Occipital lobe (tissue), 2 donors: ENCODE measurements around the gene WBP1L. TPM values are rescaled to one million over a fixed set of nuclear protein-coding genes. Genes with fewer than 3 reads are reported as not detected.
"Not testable (repeated sequence)": the region's sequence is repeated elsewhere in the genome, so short reads cannot be mapped to it uniquely, and the experiment has no call there.

Experiments used
- DNase-seq: peaks from one replicate; lab custom pipeline; 2025; lab: John Stamatoyannopoulos, UW
- total RNA-seq: library from RNA; depleted of rRNA; stranded (reverse); fragments of >200 nt; gene quantifications from one replicate; pipeline ENCODE4 v1.2.3, GENCODE V29; 2014

WBP1L gene
- total RNA-seq, 1 donor from 2014 or later, result 31.5 TPM

DNA sequence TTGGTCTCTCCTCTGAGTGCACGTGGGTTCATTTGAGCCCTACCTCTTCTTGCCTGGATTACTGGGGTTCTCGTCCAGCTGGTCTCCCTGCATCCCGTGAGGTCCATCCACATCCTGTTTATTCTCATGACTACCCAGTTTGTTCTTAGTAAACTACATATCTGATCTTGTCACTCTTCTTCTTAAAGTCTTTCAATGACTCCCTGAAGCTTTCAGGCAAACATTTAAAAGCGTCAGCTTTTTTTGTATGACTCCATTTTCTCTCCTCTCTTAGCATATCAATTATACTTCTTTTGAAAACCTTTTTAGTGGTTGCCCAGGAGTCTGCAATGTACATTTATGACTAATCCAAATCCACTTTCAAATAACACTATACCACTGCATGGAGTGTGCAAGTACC is 21.8 kb upstream of the WBP1L start:
- no peak for DNase-seq

DNA sequence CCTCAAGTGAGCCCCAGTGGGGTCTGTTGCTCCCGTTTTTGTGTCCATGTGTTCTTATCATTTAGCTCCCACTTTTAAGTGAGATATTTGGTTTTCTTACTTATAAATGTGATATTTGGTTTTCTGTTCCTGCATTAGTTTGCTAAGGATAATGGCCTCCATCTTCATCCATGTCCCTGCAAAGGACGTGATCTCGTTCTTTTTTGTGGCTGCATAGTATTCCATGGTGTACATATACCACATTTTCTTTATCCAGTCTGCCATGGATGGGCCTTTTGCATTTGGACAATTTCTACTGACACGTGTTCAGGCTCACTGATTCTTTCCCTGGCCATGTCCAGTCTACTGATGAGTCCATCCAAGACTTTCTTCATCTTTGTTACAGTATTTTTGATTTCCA is 19.8 kb upstream of the WBP1L start:
- no peak for DNase-seq

DNA sequence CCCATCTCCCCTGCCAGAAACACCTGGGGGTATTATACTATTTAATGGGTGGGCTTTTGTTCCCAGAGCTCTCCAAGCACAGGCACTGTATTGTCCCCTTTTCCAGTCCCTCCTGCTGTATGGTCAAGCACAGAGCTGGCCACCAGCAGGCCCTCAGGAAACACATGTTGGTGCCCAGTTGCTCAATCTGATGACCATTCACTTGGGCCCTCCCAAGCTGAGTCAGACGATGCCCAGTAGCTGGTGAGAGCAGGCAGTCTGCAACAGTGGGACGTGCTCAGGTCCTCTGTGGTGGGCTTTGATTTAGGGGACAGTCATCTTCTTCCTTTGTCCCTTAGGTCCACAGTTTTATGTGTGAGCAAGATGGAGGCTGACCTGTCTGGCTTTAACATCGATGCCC is 17.5 kb upstream of the WBP1L start:
- no peak for DNase-seq

DNA sequence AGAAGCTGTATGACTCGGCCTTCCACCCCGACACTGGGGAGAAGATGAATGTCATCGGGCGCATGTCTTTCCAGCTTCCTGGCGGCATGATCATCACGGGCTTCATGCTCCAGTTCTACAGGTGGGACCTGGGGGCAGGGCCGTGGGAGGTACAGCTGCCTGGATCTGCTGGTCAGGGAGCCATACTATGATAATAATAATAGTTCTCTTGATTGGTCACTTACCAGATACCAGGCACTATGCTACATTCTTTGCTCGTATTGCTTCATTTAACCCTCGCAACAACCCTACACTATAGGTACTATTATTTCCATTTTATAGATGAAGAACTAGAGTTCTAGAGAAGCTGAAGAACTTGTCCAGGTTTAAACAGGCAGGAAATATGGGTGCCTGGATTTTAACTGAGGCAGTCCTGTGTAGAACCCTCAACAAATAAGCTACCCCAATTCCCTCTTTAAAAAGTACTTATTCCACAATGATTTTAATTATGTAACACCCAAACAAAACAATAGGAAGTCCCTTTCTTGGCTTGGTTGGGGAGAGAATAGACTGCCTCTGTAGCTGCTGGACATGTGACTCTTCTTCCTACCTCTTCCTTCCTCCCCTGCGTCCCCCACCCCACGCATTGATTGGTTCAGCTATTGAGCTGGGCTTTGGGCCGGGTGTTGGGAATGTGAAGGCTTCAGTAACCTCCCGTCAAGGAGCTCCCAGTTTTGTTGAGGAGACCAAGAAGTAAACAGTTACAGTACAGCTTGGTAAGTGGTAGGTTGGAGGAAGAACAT is 16.5 kb upstream of the WBP1L start:
- DNase-seq, result no peak

DNA sequence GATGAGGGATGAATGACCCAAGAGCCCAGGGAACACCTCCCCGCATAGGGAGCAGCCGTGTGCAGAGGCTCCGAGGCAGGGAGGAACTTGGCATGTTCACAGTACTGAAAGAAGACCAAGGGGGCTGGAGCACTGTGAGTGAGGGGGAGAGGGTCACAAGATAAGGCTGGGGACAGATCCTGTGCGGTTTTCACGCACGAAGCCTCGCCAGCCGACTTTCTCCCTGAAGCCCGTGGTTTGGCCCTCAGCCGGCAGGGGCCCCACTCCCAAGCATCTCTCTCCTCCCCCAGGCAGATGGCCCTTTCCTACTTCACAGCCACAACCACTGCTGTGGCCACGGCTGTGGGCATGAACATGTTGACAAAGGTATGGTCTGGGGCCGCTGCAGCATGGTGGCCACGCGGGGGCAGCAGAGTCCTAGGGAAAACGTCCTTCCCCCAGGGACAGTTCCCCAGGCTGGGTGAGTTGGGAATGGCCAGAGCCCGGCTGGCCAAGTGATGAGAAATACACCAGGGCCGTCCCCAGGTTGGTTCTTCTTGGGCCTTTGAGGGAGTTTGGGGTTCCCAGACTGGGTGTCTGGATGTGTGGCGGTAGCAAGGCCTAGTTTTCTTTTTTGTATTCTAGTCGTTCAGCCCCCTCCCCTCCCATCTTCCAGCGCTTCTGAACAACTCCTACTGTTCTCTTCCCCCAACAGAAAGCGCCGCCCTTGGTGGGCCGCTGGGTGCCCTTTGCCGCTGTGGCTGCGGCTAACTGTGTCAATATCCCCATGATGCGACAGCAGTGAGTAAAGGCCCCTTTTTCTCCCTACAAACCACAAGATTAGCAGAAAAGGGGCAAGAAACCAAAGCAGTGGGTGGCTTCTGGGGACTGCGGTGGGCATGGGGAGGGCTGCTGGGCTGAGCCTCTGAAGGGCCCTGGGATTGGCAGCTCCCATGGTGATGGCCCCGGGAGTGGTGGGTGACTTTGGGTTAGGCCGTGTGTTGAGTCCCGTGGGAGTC is 14.4 kb upstream of the WBP1L start:
- DNase-seq, result peak; percentile 77

DNA sequence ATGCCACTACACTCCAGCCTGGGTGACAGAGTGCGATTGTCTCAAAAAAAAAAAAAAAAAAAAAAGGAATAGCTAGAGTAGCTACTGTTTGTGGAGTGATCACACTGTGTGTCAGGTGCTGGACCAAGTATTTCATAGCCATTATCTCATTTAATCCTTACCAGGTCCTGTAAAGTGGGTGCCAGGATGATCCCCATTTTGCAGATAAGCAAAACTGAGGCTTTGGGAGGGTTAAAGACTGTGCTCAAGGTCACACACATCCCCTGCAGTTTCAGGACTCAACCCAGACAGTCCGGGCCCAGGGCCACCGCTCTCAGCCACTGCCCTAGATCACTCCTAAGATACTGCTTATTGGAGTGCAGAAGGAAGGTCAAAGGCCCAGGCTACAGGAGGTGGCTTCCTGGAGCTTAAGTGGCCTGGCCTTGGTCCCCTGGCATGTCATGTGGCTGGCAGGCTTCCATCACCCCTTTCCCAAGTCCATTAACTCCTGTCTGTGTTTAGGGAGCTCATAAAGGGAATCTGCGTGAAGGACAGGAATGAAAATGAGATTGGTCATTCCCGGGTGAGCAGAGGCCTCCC is 12.4 kb upstream of the WBP1L start:
- DNase-seq, result no peak

DNA sequence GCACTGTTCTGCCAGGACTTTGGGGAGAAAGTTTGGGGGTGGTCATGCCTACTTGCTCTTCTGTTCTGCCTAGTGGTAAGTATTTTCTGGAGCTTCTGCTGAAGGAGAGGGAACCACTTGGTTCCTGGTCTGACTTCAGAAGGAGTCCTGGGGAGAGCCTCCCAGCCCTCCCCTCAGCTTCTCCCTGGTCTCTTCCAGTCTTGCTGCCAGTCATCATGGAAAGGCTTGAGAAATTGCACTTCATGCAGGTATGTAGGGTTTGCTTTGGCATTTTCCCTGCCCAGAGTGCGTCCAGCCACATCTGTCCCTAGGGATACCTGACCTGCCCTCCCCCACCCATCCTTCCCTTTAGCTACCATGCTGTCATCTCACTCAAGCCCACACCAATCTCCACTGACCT is 11.1 kb upstream of the WBP1L start:
- no peak for DNase-seq

DNA sequence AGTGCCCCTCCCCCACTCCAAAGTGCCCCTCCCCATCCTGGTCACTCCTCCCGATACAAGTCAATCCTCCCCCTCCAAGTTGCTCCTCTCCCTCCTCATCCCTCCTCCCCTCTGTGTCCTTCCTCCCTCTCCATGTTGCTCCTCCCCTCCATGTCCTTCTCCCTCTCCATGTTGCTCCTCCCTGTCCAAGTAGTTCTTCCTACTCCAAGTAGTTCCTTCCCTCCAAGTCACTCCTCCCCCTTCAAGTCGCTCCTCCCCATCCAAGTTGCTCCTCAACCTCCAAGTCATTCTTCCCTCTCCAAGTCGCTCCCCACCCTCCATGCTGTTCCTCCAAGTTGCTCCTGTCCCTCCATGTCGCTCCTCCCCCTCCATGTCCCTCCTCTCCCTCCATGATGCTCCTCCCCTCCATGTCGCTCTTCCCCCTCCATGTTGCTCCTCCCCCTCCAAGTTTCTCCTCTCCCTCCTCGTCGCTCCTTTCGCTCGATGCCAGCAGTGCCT is 8.6 kb upstream of the WBP1L start:
- DNase-seq, result no peak

DNA sequence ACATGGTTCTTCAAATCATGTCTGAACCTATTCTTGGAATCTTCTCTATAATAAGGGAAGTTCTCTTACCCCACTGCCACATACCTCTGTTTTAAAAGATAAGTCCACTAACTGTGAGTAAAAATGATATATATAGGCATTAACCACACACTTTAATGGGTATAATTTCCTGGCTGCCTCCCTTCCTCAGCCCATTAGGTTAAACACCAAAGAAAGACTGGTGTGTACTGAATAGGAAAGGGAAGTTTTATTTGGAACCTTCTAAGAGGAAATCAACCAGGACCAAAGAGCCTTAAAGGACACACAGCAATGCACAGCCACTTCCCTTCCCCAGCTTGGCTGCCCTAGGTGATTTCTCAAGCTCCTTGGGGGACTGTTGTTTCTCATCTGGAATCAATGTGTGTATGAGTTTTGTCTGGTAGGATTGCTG is 5.0 kb upstream of the WBP1L start:
- no peak for DNase-seq

DNA sequence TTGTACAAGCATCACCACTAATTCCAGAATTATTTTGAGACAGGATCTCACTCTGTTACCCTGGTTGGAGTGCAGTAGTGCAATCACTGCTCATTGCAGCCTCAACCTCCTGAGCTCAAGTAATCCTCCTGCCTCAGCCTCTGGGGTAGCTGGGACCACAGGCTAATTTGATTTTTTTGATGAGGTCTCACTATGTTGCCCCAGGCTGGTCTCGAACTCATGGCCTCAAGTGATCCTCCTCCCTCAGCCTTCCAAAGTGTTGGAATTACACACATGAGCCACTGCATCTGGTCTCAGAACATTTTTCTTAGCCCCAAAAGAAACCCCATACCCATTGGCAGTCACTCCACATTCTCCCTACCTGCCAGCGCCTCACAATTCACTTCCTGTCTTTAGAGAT is 3.5 kb upstream of the WBP1L start:
- no peak for DNase-seq

DNA sequence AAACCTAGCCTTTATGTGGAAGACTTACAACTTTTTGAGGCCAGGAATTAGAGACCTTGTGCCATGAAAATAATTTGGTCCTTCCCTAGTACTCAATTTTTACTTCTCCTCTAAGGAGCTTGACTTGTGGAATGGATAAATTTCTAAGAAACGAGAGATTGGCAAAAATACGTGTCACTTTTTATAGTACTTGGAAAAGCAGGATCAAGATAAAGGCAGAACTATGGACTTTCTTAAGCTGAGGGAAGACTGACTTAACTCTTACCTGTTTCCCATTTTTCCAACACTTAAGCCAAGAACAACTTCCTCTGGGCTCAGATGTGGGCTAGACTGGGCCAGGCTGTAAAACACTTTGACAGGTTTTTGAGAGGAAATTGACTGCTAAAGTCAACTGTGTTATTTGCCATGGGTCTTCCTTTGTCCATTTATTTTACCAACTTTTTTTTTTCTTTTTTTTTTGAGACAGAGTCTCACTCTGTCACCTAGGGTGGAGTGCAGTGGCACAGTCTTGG is 2.0 kb upstream of the WBP1L start:
- no peak for DNase-seq

DNA sequence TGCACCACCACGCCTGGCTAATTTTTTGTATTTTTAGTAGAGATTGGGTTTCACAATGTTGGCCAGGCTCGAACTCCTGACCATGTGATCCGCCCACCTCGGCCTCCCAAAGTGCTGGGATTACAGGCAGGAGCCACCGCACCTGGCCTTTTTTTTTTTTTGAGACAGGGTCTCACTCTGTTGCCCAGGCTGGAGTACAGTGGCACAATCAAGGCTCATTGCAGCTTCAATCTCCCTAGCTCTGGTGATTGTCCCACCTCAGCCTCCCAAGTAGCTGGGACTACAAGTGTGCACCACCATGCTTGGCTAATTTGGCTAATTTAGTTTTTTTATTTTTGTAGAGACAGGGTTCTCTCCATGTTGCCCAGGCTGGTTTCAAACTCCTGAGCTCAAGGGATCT is 1.4 kb upstream of the WBP1L start:
- DNase-seq, result not testable (repeated sequence)

DNA sequence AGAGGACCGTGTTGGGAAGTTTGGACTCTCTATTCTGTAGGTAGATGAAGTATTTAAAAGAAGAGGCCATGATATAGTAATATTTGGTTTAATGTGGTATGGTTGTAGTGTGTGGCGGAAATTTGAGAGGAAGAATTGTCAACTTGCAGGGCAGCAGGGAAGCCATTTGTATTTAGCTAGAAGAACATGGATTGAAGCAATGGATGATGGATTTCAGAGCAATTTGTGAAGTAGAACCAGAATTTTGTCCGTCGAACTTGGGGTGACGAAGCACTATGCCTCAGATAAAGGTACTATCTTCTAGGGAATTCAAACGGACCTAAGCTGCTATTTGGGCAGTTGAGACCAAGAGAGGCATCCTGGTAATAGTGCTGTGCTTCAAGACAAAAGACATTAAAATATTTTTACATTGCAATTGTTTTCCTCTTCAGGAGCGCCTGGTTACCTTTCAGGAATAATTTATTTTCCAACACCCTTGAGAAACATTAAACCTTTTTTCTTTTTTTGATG is 615 bp upstream of the WBP1L start:
- DNase-seq, result no peak

DNA sequence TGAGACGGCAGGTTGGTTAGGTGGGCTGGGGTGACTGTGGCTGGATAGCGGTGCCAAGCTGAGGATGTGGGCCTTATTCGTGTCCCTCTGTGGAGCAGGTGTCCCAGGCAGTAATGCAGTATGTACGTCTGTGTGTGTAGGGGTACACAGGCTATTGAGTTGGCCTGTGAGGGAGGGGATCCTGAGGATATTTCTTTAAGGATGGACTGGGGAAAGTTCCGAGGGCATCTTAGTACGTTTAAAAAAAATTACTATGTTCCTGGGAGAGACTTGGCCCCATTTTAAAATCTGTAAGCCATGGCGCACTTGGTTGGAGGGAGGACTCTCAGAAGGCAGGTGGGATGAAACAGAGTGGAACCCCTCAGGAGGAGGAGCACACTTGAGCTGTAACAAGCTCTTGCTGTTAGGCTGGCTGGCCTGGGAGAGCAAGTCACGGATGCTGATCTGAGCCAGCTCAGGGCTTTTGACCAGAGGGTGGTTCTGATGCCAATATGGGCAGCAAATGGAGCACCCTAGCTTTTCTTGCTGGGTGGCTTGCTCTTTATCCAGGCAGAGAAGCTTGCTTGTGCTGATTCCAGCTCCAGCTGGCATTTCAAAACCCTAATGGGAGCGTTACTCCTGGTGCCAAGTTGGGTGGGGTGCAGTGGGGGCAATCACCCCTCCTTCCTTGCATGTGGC is 765 bp downstream of the WBP1L start:
- DNase-seq, result peak; percentile 19

DNA sequence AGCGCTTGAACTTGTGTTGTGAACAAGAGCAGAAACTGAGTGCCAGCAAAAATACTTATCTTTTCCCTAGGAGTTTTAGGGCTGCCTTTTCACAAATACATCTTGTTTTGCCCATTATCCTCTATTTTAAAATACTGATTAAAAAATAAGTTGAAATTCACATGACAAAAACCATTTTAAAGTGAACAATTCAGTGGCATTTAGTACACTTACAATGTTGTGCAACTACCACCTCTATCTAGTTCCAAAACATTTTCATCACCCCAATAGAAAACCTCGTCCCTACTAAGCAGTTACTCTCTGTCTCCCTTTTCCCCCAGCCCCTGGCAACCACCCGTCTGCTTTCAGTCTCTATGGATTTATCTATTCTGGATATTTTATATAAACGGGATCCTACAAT is 1.4 kb downstream of the WBP1L start:
- DNase-seq, result no peak

DNA sequence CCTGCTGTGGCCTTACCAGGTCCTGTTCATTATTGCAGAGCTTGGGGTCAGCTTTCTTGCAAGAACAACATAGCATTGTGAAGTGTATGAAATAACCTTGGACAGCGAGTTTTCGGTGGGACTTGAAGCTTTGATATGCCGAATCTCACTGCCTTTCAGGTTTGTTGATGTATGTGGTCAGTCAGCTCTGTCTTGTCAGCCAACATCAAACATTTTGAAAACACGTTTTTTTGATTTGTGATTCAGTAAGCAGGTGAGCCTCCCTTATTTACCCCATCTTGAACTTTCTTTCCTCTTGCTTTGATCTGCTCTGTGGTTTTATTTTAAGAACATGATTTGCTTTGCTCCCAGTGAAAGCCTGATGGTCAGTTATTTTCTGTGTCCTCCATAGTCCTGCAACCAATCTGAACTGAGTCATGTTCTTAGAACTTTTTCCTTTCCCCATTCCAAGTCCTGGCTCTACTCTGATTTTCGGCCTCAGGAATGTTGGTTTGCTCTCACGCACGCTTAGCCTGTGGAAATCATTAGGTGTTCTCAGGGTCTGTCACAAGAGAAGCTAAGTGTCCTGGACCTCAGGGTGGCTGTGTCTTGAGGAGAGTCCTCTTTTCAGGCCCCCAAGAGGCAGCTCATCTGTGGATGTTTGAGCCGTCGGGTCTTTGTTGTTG is 8.7 kb downstream of the WBP1L start:
- no peak for DNase-seq

DNA sequence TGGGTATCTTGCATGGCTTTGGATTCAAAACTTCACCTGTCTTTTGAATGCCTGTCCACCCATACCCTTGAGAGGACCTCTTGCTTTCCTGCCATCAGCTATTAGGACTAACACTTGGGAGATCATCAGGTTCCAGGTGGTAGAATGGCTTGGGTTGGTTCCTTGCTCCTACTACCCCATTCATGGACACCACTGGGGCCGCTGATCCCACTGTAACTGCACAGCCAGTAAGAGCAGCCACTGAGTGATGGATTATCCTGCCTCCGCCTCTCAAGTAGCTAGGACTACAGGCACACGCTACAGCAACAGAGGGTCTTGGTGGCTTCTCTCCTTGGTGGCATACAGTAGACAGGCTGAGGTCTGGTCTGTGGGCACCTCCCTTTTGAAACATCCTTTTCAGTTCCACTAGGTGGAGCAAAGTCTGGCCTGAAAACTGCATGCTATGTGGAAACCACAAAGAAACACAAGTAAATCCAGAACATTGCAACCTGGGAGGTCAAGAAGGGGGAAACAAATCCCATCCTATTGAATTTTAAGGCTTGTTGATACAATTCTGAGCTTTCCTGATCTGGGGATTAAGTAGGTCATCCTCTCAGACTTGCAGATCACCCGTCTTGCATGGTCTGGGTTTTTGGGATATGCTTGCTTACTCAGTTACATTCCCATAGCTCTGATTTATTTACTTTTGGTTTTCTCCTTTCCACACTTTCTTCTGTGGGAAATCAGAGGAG is 9.4 kb downstream of the WBP1L start:
- DNase-seq, result no peak

DNA sequence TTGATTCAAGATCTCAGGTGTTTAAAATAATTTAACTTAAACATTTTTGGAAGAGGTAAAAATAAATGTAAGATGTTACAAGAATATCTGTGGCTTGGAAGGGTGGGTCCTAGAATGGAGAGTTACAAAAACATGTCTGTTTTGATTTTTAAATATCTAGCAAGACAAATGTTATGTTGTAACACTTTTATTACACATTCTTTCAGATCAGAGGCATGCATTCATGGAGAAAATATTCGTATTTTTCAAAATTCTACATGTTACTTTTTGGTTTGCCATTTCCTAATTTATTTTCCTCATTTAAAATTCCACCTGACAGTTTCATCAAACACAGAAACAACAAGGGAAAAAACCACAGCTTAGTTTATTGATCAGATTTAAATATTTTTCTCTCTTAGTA is 10.0 kb downstream of the WBP1L start:
- DNase-seq, result no peak

DNA sequence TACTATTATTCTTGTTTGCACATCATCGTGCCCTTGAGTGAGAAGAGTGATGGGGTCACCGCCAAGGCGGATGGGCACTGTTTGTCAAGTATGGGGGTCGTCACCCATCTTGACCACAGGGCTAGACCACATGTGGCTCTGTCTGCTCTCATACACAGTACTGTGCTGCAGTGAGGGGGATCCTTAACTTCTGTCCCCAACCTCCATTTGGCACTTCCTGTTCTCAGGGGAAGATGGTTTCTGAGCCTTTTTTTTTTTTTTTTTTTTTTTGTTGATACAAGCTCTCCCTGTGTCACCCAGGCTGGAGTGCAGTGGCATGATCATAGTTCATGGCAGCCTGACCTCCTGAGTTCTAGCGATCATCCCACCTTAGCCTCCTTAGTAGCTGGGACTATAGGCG is 13.6 kb downstream of the WBP1L start:
- DNase-seq, result no peak
